Gastroesophageal sphincter (tissue), 4 donors: ENCODE data around the gene DDC. TPM values are rescaled to one million over a fixed set of nuclear protein-coding genes. Genes with fewer than 3 reads are reported as not detected.

ENCODE experiments used
- ATAC-seq: fragments of 150-250 bp; one replicate; pipeline ENCODE4 v1.9.1; 2016; ENCODE audit warnings: mild to moderate bottlenecking, moderate library complexity
- H3K27ac ChIP-seq, 4 donors: fragments of 200-600 bp; sonication (generic) in 3 of 4; 1 replicate in 3 of 4; 2 replicates in 1 of 4; pipeline ENCODE4 v1.5.1; 2016 to 2019
- H3K27me3 ChIP-seq: fragments of 200-600 bp; sonication (generic); one replicate; pipeline ENCODE4 v1.5.1; 2019
- H3K36me3 ChIP-seq, 2 donors: fragments of 200-600 bp; sonication (generic); one replicate each; pipeline ENCODE4 v1.5.1; 2019; ENCODE audit warnings: control low read depth in 1 of 2
- H3K4me1 ChIP-seq, 3 donors: fragments of 200-600 bp; sonication (generic); 1 replicate in 2 of 3; 2 replicates in 1 of 3; pipeline ENCODE4 v1.5.1; 2016 to 2019; ENCODE audit warnings: control low read depth in 2 of 3
- H3K4me3 ChIP-seq, 2 donors: fragments of 200-600 bp; sonication (generic); one replicate each; pipeline ENCODE4 v1.5.1; 2019; ENCODE audit warnings: mild to moderate bottlenecking in 1 of 2, moderate library complexity in 1 of 2
- H3K9me3 ChIP-seq, 3 donors: fragments of 200-600 bp; sonication (generic); one replicate each; pipeline ENCODE4 v1.5.1; 2017 to 2019; ENCODE audit warnings: control low read depth in 2 of 3
- EP300 ChIP-seq: sonication (generic); formaldehyde crosslinking; IDR thresholded peaks from one replicate; pipeline ENCODE4 v1.6.1; 2017; ENCODE audit warnings: antibody characterized with exemption, mild to moderate bottlenecking
- POLR2A ChIP-seq, 2 donors: fragments of 450-650 bp; IDR thresholded peaks; one replicate each; pipeline ENCODE4 v1.6.1; 2017; ENCODE audit warnings: antibody characterized with exemption in 2 of 2, mild to moderate bottlenecking in 2 of 2, moderate library complexity in 1 of 2
- POLR2AphosphoS5 ChIP-seq: sonication (generic); formaldehyde crosslinking; IDR thresholded peaks from one replicate; pipeline ENCODE4 v1.6.1; 2017; ENCODE audit warnings: antibody characterized with exemption
- WGBS, 2 donors: methylation state at CpG; one replicate each; pipeline ENCODE4 v1.1.5; 2018; ENCODE audit warnings: low coverage in 1 of 2; 5-methylcytosine and 5-hydroxymethylcytosine counted together
- total RNA-seq, 4 donors: library from RNA; depleted of rRNA; stranded (reverse); fragments of >200 nt; gene quantifications; one replicate each; pipeline ENCODE4 v1.1.0, GENCODE V29; 2016
- TF ChIP-seq, protein P1 (sequence below), 4 experiments: fragments of 200-600 bp in 2 of 4; fragments of 450-650 bp in 2 of 4; sonication (generic) in 1 of 4; IDR thresholded peaks; one replicate each; pipeline ENCODE4 v1.5.1; 2017 to 2019; ENCODE audit warnings: antibody characterized with exemption in 4 of 4, mild to moderate bottlenecking in 2 of 4, moderate library complexity in 2 of 4

DDC gene
- total RNA-seq, 4 donors from 2014 or later, result not detected

DNA sequence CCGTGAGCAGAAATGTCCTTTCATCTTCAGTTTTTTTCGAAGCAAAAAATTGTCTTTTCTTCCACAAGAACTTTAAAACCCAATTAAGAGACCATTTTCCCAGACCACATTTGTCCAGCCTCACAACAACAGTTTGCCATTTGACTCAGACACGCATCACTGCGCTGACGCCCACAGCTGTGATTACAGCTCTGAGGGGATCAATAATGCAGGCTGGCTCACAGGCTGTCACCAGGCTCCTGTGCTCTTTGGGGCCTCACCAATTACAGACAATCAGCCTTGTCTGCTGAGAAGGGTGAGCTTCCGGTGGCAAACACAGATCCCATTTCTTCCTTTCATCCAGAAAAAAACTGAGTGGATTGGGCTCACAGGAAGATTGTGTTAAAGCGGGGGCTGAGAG is 33.3 kb downstream of the DDC start:
- Histone ChIP-seq H3K9me3 (no peaks in the 10 kb centered on the region), H3K27ac (no peak overlapping the region), H3K4me1 (no peaks in the 10 kb centered on the region), H3K36me3 (no peaks in the 10 kb centered on the region), H3K4me3 (no peak overlapping the region), H3K27me3 (peaks cover 25% of the 10 kb centered on the region)
- 58 to 79% methylated on average over 3 to 7 of the region's 7 CpGs for WGBS, 2 donors
- no peak for ATAC-seq
- TF ChIP-seq EP300 (no peak), POLR2A (IDR thresholded peaks at IDR 0.05) (no peak), POLR2AphosphoS5 (no peak)
- TF ChIP-seq, protein P1, sequence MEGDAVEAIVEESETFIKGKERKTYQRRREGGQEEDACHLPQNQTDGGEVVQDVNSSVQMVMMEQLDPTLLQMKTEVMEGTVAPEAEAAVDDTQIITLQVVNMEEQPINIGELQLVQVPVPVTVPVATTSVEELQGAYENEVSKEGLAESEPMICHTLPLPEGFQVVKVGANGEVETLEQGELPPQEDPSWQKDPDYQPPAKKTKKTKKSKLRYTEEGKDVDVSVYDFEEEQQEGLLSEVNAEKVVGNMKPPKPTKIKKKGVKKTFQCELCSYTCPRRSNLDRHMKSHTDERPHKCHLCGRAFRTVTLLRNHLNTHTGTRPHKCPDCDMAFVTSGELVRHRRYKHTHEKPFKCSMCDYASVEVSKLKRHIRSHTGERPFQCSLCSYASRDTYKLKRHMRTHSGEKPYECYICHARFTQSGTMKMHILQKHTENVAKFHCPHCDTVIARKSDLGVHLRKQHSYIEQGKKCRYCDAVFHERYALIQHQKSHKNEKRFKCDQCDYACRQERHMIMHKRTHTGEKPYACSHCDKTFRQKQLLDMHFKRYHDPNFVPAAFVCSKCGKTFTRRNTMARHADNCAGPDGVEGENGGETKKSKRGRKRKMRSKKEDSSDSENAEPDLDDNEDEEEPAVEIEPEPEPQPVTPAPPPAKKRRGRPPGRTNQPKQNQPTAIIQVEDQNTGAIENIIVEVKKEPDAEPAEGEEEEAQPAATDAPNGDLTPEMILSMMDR (IDR thresholded peaks at IDR 0.05), result no peak

DNA sequence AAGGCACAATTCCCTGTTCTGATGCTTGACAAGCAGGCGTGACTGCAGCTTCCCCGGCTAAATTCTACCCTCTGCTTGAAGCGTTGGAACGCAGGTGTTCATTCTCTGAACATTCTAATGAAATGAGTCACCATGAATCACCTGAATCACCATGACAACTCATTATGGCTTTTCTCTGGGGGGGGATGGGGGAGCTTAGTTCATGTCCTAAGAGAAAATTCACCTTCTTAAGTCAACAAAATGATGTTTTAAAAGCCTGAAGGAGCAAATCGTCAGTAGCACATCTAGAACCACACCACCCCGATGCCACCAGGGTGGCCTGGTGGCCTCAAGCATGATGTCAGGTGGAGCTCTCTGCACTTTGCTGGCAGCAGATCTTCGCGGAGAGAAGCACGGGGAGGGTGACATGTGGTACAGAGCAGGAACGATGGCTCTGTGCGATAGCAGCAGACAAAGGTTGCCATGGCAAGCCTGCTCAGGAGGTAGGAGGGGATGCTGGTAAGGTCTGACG is 33.7 kb downstream of the DDC start:
- Histone ChIP-seq H3K9me3 (no peaks in the 10 kb centered on the region), H3K4me1 (no peaks in the 10 kb centered on the region), H3K27ac (no peak overlapping the region), H3K4me3 (no peak overlapping the region), H3K27me3 (peaks cover 25% of the 10 kb centered on the region), H3K36me3 (no peaks in the 10 kb centered on the region)
- TF ChIP-seq, protein P1 (IDR thresholded peaks at IDR 0.05), result no peak
- no peak for TF ChIP-seq POLR2A (IDR thresholded peaks at IDR 0.05)
- TF ChIP-seq POLR2AphosphoS5, result no peak
- no peak for TF ChIP-seq EP300
- ATAC-seq, result no peak
- 61 to 93% methylated on average over 2 to 12 of the region's 12 CpGs for WGBS, 2 donors

DNA sequence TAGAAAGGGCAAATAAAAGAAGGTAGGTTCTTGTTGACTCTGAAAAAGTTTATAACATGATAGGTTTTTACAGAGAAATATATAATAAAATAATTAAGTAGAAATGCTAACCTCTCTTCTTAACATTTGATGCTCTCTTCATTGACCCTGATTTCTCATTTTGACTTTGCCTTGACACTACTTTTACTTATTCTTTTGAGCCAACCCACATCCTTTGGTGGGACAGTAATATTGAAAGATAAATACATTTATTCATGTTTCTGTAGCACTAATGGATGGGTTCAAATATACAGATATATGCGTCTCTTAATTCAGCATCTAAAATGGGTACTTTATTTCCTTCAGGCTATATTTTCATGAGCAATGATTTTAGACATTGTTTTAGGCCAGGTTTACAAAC is 34.4 kb downstream of the DDC start:
- ATAC-seq, result no peak
- Histone ChIP-seq H3K27ac (no peak overlapping the region), H3K4me3 (no peak overlapping the region), H3K4me1 (no peaks in the 10 kb centered on the region), H3K9me3 (no peaks in the 10 kb centered on the region), H3K36me3 (no peaks in the 10 kb centered on the region), H3K27me3 (peaks cover 25% of the 10 kb centered on the region)
- WGBS, 2 donors, result 91 to 93% methylated on average over 1 of the region's 1 CpG
- no peak for TF ChIP-seq POLR2A (IDR thresholded peaks at IDR 0.05)
- no peak for TF ChIP-seq POLR2AphosphoS5
- TF ChIP-seq EP300, result no peak
- TF ChIP-seq, protein P1 (IDR thresholded peaks at IDR 0.05), result no peak

DNA sequence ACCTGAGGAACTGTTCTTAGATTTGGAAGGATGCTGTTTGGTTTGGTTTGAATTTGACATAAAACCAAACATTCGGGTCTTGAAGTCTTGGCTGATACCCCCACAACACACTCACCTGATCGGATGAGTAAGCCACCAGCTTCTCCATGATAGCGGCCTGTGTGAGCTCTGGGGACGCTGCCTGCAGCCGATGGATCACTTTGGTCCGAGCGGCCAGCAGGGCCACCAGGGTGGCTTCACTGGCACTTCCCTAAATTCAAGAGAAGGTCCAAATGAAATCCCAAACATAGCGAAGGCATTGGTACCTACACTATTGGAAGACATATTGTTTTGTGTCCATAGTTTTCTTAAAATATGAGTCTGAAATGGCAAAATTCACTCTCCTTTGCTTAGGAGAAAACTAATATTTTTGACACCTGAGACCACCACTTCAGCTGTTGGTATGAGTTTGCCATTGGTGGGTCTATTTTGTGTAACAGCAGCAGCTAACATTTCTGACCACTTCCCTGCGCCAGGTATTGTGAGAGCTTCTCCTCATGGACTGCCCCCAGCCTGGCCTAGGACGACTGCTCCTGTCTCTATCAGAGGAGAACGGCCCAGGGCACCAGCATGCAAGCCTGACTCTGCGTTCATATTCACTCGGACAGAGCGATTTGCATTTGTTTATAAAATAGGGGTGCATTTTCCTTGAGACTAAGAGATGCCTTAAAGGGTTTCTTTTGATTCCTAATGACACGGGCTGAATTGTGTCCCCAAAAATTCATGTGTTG is 35.9 kb downstream of the DDC start:
- Histone ChIP-seq H3K27me3 (peaks cover 25% of the 10 kb centered on the region), H3K4me1 (no peaks in the 10 kb centered on the region), H3K36me3 (no peaks in the 10 kb centered on the region), H3K9me3 (no peaks in the 10 kb centered on the region), H3K27ac (no peak overlapping the region), H3K4me3 (no peak overlapping the region)
- ATAC-seq, result no peak
- whole genome bisulfite sequencing, 2 donors, result 80 to 83% methylated on average over 10 to 12 of the region's 15 CpGs
- no peak for TF ChIP-seq POLR2A (IDR thresholded peaks at IDR 0.05)
- TF ChIP-seq EP300, result no peak
- TF ChIP-seq, protein P1 (IDR thresholded peaks at IDR 0.05), result no peak
- no peak for TF ChIP-seq POLR2AphosphoS5
